Keratinocyte (primary cell): ENCODE measurements around the gene CD7. TPM values are rescaled to one million over a fixed set of nuclear protein-coding genes. Genes with fewer than 3 reads are reported as not detected.

Experiments
- DNase-seq: peaks from one replicate; pipeline ENCODE4 v3.0.0-alpha.2; 2011; ENCODE audit warnings: low read depth, missing footprints, low spot score
- FAIRE-seq: peaks from 2 replicates; lab custom pipeline; 2011; peaks lifted over from hg19 to GRCh38; lab: Jason Lieb, UNC
- H2AFZ ChIP-seq: 2 replicates; pipeline ENCODE4 v1.6.0; 2012; ENCODE audit warnings: low read length, control low read depth, inconsistent platforms; ENCODE audit not compliant: control insufficient read depth
- H3K27ac ChIP-seq: 2 replicates; pipeline ENCODE4 v1.5.1; 2011; ENCODE audit warnings: low read length; ENCODE audit not compliant: control insufficient read depth, insufficient read depth
- H3K27me3 ChIP-seq: 3 replicates; pipeline ENCODE4 v1.6.0; 2011; ENCODE audit warnings: low read length; ENCODE audit not compliant: control insufficient read depth, insufficient read depth; ENCODE audit errors: extremely low read depth
- H3K36me3 ChIP-seq, 2 experiments: 2 replicates in 1 of 2; 3 replicates in 1 of 2; pipeline ENCODE4 v1.5.1; 2011; ENCODE audit warnings: low read length in 2 of 2, mild to moderate bottlenecking in 1 of 2; ENCODE audit not compliant: control insufficient read depth in 2 of 2, insufficient read depth in 2 of 2; ENCODE audit errors: extremely low read depth in 1 of 2
- H3K4me1 ChIP-seq: 3 replicates; pipeline ENCODE4 v1.5.1; 2011; ENCODE audit warnings: low read length; ENCODE audit not compliant: control insufficient read depth, insufficient read depth; ENCODE audit errors: extremely low read depth
- H3K4me2 ChIP-seq: 3 replicates; pipeline ENCODE4 v1.6.0; 2011; ENCODE audit warnings: low read depth, low read length; ENCODE audit not compliant: control insufficient read depth, insufficient read depth; ENCODE audit errors: extremely low read depth
- H3K4me3 ChIP-seq, 3 experiments: fragments of 200-600 bp in 1 of 3; sonication (generic) in 1 of 3; 2 replicates in 2 of 3; 3 replicates in 1 of 3; pipeline ENCODE4 v1.5.1; 2011 to 2016; ENCODE audit warnings: low read length in 3 of 3, mild to moderate bottlenecking in 3 of 3, control low read depth in 2 of 3, inconsistent platforms in 1 of 3, low read depth in 1 of 3, mixed read lengths in 1 of 3, mixed run types in 1 of 3, moderate library complexity in 1 of 3; ENCODE audit not compliant: control insufficient read depth in 2 of 3, insufficient read depth in 2 of 3; ENCODE audit errors: extremely low read depth in 1 of 3
- H3K79me2 ChIP-seq: 2 replicates; pipeline ENCODE4 v1.6.0; 2012; ENCODE audit warnings: low read length; ENCODE audit not compliant: control insufficient read depth, insufficient read depth
- H3K9ac ChIP-seq: 3 replicates; pipeline ENCODE4 v1.6.0; 2011; ENCODE audit warnings: low read length; ENCODE audit not compliant: control insufficient read depth, insufficient read depth; ENCODE audit errors: extremely low read depth
- H3K9me1 ChIP-seq: 3 replicates; pipeline ENCODE4 v1.6.0; 2011; ENCODE audit warnings: low read length; ENCODE audit not compliant: control insufficient read depth, insufficient read depth; ENCODE audit errors: extremely low read depth
- H3K9me3 ChIP-seq: 2 replicates; pipeline ENCODE4 v1.5.1; 2012; ENCODE audit warnings: low read depth, low read length; ENCODE audit not compliant: control insufficient read depth
- H4K20me1 ChIP-seq: 3 replicates; pipeline ENCODE4 v1.6.0; 2011; ENCODE audit warnings: low read length; ENCODE audit not compliant: control insufficient read depth, insufficient read depth; ENCODE audit errors: extremely low read depth
- CTCF ChIP-seq, 3 experiments: IDR thresholded peaks in 1 of 3; conservative IDR thresholded peaks in 1 of 3; optimal IDR thresholded peaks in 1 of 3; 2 replicates in 2 of 3; 3 replicates in 1 of 3; pipeline versions ENCODE3 to v1.5.1; 2011; ENCODE audit warnings: low read length in 3 of 3, mild to moderate bottlenecking in 3 of 3, moderate library complexity in 2 of 3, control low read depth in 1 of 3, inconsistent platforms in 1 of 3; ENCODE audit not compliant: insufficient read depth in 2 of 3; ENCODE audit errors: extremely low read depth in 1 of 3
- EZH2 ChIP-seq: IDR thresholded peaks from one replicate; pipeline ENCODE4 v1.6.1; 2012; ENCODE audit warnings: inconsistent platforms, mild to moderate bottlenecking, low read length, moderate library complexity
- dilution Hi-C: fragments of 300-500 bp; cut with MboI; formaldehyde crosslinking; loops from one replicate; pipeline ENCODE4 v1.7.0; 2020; ENCODE audit warnings: low sequenced_read_pairs; ENCODE audit not compliant: extremely low pct_ligation_motif_present
- polyA plus RNA-seq, 5 experiments: library from polyadenylated mRNA; depleted of rRNA in 3 of 5; stranded (reverse) in 3 of 5; stranded (forward) in 1 of 5; unstranded in 1 of 5; fragments of >200 nt; gene quantifications; 1 replicate in 1 of 5; 2 replicates in 3 of 5; 3 replicates in 1 of 5; pipeline versions ENCODE4 v1.2.1 to v1.2.3, GENCODE V29; 2011 to 2012; ENCODE audit warnings: missing spikeins in 2 of 5, low read depth in 1 of 5, low replicate concordance in 1 of 5

Gene CD7
- polyA plus RNA-seq, 1 donor (not counting 4 experiments of a cell fraction or from before 2014, with no cell fraction given): not detected

- Histone ChIP-seq H3K27ac (peak within 1 kb of the TSS; percentile 83), H2AFZ (peak within 1 kb of the TSS; percentile 79), H3K9me1 (peaks cover 10% of the 10 kb centered on the region), H3K27me3 (no peaks in the 10 kb centered on the region), H3K9ac (peak within 1 kb of the TSS; percentile 86), H3K4me3 (peak within 1 kb of the TSS; percentile 86 to 91 (median 89)), H3K4me1 (peaks cover 24% of the 10 kb centered on the region), H3K79me2 (peaks cover 46% of the 10 kb centered on the region), H4K20me1 (peaks cover 34% of the 10 kb centered on the region), H3K9me3 (no peaks in the 10 kb centered on the region), H3K36me3 (peaks cover 10 to 28% of the 10 kb centered on the region in 2 experiments), H3K4me2 (peak within 1 kb of the TSS; percentile 76)
- no peak for DNase-seq
- no peak for FAIRE-seq
- dilution Hi-C loops: no loop called here
- TF ChIP-seq CTCF (optimal IDR thresholded peaks at IDR 0.05 in 1 of 3, IDR thresholded peaks at IDR 0.05 in 1 of 3, conservative IDR thresholded peaks at IDR 0.05 in 1 of 3; ENCODE audit: extremely low read depth in 1 of 3, insufficient read depth in 2 of 3, low read length in 3 of 3) (no peak), EZH2 (no peak)
Measured at GRCh38 chr17:82273327-82274133, 43.9 kb downstream of the CD7 start, which contains the start of gene CSNK1D. Gene CSNK1D (minus strand): TSS chr17:82273700. CDS start chr17:82273381, 319 bp downstream.

- H3K4me2 ChIP-seq: peak overlapping the region; percentile 71
- H4K20me1 ChIP-seq: peaks cover 42% of the 10 kb centered on the region
- peak overlapping the region; percentile 83 for H3K27ac ChIP-seq
- no peaks in the 10 kb centered on the region for H3K27me3 ChIP-seq
- peaks cover 14 to 28% of the 10 kb centered on the region in 2 experiments for H3K36me3 ChIP-seq
- H2AFZ ChIP-seq: no peak overlapping the region
- H3K9me3 ChIP-seq: no peaks in the 10 kb centered on the region
- no peak for FAIRE-seq
- DNase-seq: no peak
- H3K4me1 ChIP-seq: peaks cover 33% of the 10 kb centered on the region
- dilution Hi-C loops: no loop called here
- H3K9me1 ChIP-seq: peaks cover 13% of the 10 kb centered on the region
- TF ChIP-seq EZH2: no peak
- TF ChIP-seq CTCF (optimal IDR thresholded peaks at IDR 0.05 in 1 of 3, IDR thresholded peaks at IDR 0.05 in 1 of 3, conservative IDR thresholded peaks at IDR 0.05 in 1 of 3; ENCODE audit: extremely low read depth in 1 of 3, insufficient read depth in 2 of 3, low read length in 3 of 3): no peak
- H3K79me2 ChIP-seq: peaks cover 55% of the 10 kb centered on the region
- H3K9ac ChIP-seq: peak overlapping the region; percentile 86
- H3K4me3 ChIP-seq: peak overlapping the region; percentile 86 to 91 (median 89)
Measured at GRCh38 chr17:82272495-82273326, 44.7 kb downstream of the CD7 start.
